Peyer's patch (tissue), 4 donors: ENCODE measurements around the gene RNF41.

Experiments used
- CTCF ChIP-seq, 6 experiments: fragments of 450-650 bp in 4 of 6; fragments of 200-600 bp in 2 of 6; sonication (generic) in 1 of 6; IDR thresholded peaks; one replicate each; pipeline ENCODE4 v1.5.1; 2017 to 2019; ENCODE audit warnings: antibody characterized with exemption in 6 of 6, mild to moderate bottlenecking in 3 of 6, moderate library complexity in 1 of 6
- POLR2A ChIP-seq, 2 donors: fragments of 450-650 bp; IDR thresholded peaks; one replicate each; pipeline ENCODE4 v1.5.1; 2017; ENCODE audit warnings: antibody characterized with exemption in 2 of 2, mild to moderate bottlenecking in 2 of 2, moderate library complexity in 2 of 2

- TF ChIP-seq CTCF (IDR thresholded peaks at IDR 0.05) (no peak), POLR2A (IDR thresholded peaks at IDR 0.05) (no peak)
Observed at GRCh38 chr12:56261503-56262232, 39.9 kb upstream of the RNF41 start.
